GM23338 (cell line): Measurements from ENCODE around the gene MYT1. TPM values are rescaled to one million over a fixed set of nuclear protein-coding genes. Genes with fewer than 3 reads are reported as not detected.

ENCODE experiments used
- ATAC-seq: fragments of 200-7000 bp; cut with Tn5 transposase; 3 replicates; pipeline ENCODE4 v1.9.1; 2020
- DNase-seq: peaks from one replicate; pipeline ENCODE4 v3.0.0-alpha.2; 2015; ENCODE audit warnings: low spot score
- H2AFZ ChIP-seq: fragments of 200-600 bp; sonication (generic); 2 replicates; pipeline ENCODE4 v1.8.0; 2016; ENCODE audit warnings: antibody characterized with exemption, mild to moderate bottlenecking, moderate library complexity
- H3F3A ChIP-seq: fragments of 200-600 bp; sonication (generic); replicated peaks from 2 replicates; pipeline ENCODE4 v1.8.0; 2017; ENCODE audit warnings: antibody characterized with exemption, mixed run types, low read depth
- H3K27ac ChIP-seq: fragments of 200-600 bp; sonication (generic); 2 replicates; pipeline ENCODE4 v1.6.1; 2016; ENCODE audit warnings: low read depth
- H3K27me3 ChIP-seq: fragments of 200-600 bp; sonication (generic); 2 replicates; pipeline ENCODE4 v1.8.0; 2016; ENCODE audit warnings: mild to moderate bottlenecking, mixed run types, moderate library complexity; ENCODE audit not compliant: insufficient read depth
- H3K36me3 ChIP-seq: fragments of 200-600 bp; sonication (generic); 2 replicates; pipeline ENCODE4 v1.8.0; 2016; ENCODE audit warnings: mild to moderate bottlenecking; ENCODE audit not compliant: insufficient read depth
- H3K4me1 ChIP-seq: fragments of 200-600 bp; sonication (generic); 2 replicates; pipeline ENCODE4 v1.8.0; 2016; ENCODE audit warnings: mild to moderate bottlenecking, moderate library complexity; ENCODE audit not compliant: insufficient read depth
- H3K4me2 ChIP-seq: fragments of 200-600 bp; sonication (generic); 2 replicates; pipeline ENCODE4 v1.7.1; 2017; ENCODE audit warnings: mixed run types
- H3K4me3 ChIP-seq: fragments of 200-600 bp; sonication (generic); 2 replicates; pipeline ENCODE4 v1.6.1; 2016; ENCODE audit warnings: mixed run types
- H3K79me2 ChIP-seq: fragments of 200-600 bp; sonication (generic); replicated peaks from 2 replicates; pipeline ENCODE4 v1.8.0; 2017; ENCODE audit warnings: mild to moderate bottlenecking; ENCODE audit not compliant: insufficient read depth
- H3K9me2 ChIP-seq: fragments of 200-600 bp; sonication (generic); 2 replicates; pipeline ENCODE4 v1.8.0; 2017; ENCODE audit not compliant: insufficient read depth
- H4K20me1 ChIP-seq: fragments of 200-600 bp; sonication (generic); replicated peaks from 2 replicates; pipeline ENCODE4 v1.8.0; 2017; ENCODE audit warnings: mild to moderate bottlenecking; ENCODE audit not compliant: insufficient read depth
- H3K27ac Mint-ChIP-seq: 2 replicates; pipeline ENCODE4 v1.8.0; 2020; ENCODE audit warnings: inconsistent platforms, mild to moderate bottlenecking, moderate library complexity, mixed read lengths
- H3K27me3 Mint-ChIP-seq: 3 replicates; pipeline ENCODE4 v1.8.0; 2022; ENCODE audit warnings: low read depth, mild to moderate bottlenecking, moderate library complexity, mixed read lengths, inconsistent platforms; ENCODE audit not compliant: insufficient read depth, poor library complexity
- H3K36me3 Mint-ChIP-seq: 3 replicates; pipeline ENCODE4 v1.8.0; 2021; ENCODE audit warnings: low read depth, mild to moderate bottlenecking, inconsistent platforms, moderate library complexity, mixed read lengths
- H3K4me1 Mint-ChIP-seq: 3 replicates; pipeline ENCODE4 v1.8.0; 2020; ENCODE audit warnings: mild to moderate bottlenecking, inconsistent platforms, mixed read lengths
- H3K4me3 Mint-ChIP-seq: 3 replicates; pipeline ENCODE4 v1.8.0; 2021; ENCODE audit warnings: moderate library complexity, mild to moderate bottlenecking, inconsistent platforms, mixed read lengths
- H3K9me3 Mint-ChIP-seq: 3 replicates; pipeline ENCODE4 v1.8.0; 2020; ENCODE audit warnings: moderate library complexity, mild to moderate bottlenecking, inconsistent platforms, mixed read lengths
- CREB1 ChIP-seq: fragments of 250-450 bp; sonication (Bioruptor Pico); IDR thresholded peaks from 2 replicates; pipeline ENCODE4 v1.5.0; 2020; ENCODE audit warnings: low read depth, mild to moderate bottlenecking, moderate library complexity
- CTCF ChIP-seq, 2 experiments: fragments of 200-600 bp in 1 of 2; sonication (generic) in 1 of 2; conservative IDR thresholded peaks; 2 replicates each; pipeline versions ENCODE4 v1.5.1 to v1.6.1; 2016 to 2017; ENCODE audit warnings: antibody characterized with exemption in 2 of 2, low read depth in 2 of 2, mild to moderate bottlenecking in 2 of 2, moderate library complexity in 1 of 2
- EZH2 ChIP-seq: fragments of 200-600 bp; sonication (generic); IDR thresholded peaks from one replicate; pipeline ENCODE4 v1.8.0; 2017; ENCODE audit warnings: antibody characterized with exemption, mild to moderate bottlenecking, low read depth; ENCODE audit not compliant: unreplicated experiment
- EZH2phosphoT487 ChIP-seq: fragments of 200-600 bp; sonication (generic); IDR thresholded peaks from one replicate; pipeline ENCODE4 v1.8.1; 2018; ENCODE audit warnings: antibody characterized with exemption; ENCODE audit not compliant: unreplicated experiment
- JUNB ChIP-seq: IDR thresholded peaks from one replicate; pipeline ENCODE4 v1.6.1; 2016; ENCODE audit warnings: antibody characterized with exemption; ENCODE audit not compliant: unreplicated experiment
- NANOG ChIP-seq: IDR thresholded peaks from 2 replicates; pipeline ENCODE4 v1.6.1; 2016; ENCODE audit warnings: antibody characterized with exemption, borderline replicate concordance
- POLR2AphosphoS5 ChIP-seq: IDR thresholded peaks from 2 replicates; pipeline ENCODE4 v1.6.1; 2016; ENCODE audit warnings: antibody characterized with exemption, low read depth
- REST ChIP-seq: IDR thresholded peaks from one replicate; pipeline ENCODE4 v1.6.1; 2018; ENCODE audit warnings: antibody characterized with exemption; ENCODE audit not compliant: unreplicated experiment
- STAT1 ChIP-seq: IDR thresholded peaks from one replicate; pipeline ENCODE4 v1.6.1; 2016; ENCODE audit warnings: antibody characterized with exemption; ENCODE audit not compliant: unreplicated experiment
- ZNF114 ChIP-seq: fragments of 250-450 bp; sonication (Bioruptor Pico); IDR thresholded peaks from 2 replicates; pipeline ENCODE4 v1.5.0; 2020; ENCODE audit warnings: mild to moderate bottlenecking, moderate library complexity
- ZNF331 ChIP-seq: fragments of 250-450 bp; sonication (Bioruptor Pico); IDR thresholded peaks from 2 replicates; pipeline ENCODE4 v1.5.0; 2020; ENCODE audit warnings: low read depth, mild to moderate bottlenecking, moderate library complexity
- ZNF462 ChIP-seq: fragments of 250-450 bp; sonication (Bioruptor Pico); IDR thresholded peaks from 2 replicates; pipeline ENCODE4 v1.5.0; 2020; ENCODE audit warnings: mild to moderate bottlenecking, moderate library complexity
- polyA plus RNA-seq: library from polyadenylated mRNA; unstranded; fragments of >200 nt; fragmentation: Nextera tagmentation; extraction: Ambion mirVana; gene quantifications from 2 replicates; pipeline ENCODE4 v1.2.1, GENCODE V29; 2016
- total RNA-seq: library from RNA; depleted of rRNA; stranded (reverse); fragments of >200 nt; shearing (Covaris generic); gene quantifications from 2 replicates; pipeline ENCODE4 v1.2.3, GENCODE V29; 2014
- TF ChIP-seq, protein P1 (sequence below): IDR thresholded peaks from 2 replicates; pipeline ENCODE4 v1.6.1; 2016; ENCODE audit warnings: antibody characterized with exemption

Gene MYT1
- total and polyA plus RNA-seq, 2 experiments from 2014 or later, result 0.83 to 1.6 TPM

DNA sequence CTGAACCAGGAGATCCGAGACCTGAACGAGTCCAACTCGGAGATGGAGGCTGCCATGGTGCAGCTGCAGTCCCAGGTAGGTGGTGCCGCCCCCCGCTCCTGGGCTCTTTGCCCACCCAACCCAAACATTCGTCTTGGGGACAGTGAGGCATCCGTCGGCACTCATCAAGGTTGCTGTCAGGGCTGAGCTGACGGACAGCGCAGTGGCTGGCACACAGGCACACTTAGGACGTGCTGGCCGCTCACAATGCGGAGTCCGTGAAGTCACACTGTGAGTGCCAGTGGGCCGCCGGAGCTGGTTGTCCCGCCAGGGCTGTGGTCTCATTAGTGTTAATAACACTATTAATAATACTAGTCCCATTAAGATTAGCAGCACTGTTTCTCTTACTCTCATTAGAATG is 73.1 kb downstream of the MYT1 start:
- no peak overlapping the region for H3K27ac Mint-ChIP-seq
- Histone ChIP-seq H3K4me1 (no peaks in the 10 kb centered on the region), H3K79me2 (no peaks in the 10 kb centered on the region), H2AFZ (no peak overlapping the region), H3K4me3 (no peak overlapping the region), H3K27me3 (no peaks in the 10 kb centered on the region), H3K9me2 (no peaks in the 10 kb centered on the region), H4K20me1 (no peaks in the 10 kb centered on the region), H3F3A (no peaks in the 10 kb centered on the region), H3K36me3 (no peaks in the 10 kb centered on the region), H3K4me2 (no peak overlapping the region), H3K27ac (no peak overlapping the region)
- DNase-seq, result no peak
- no peaks in the 10 kb centered on the region; the same call in 2 of the 3 replicates for H3K4me1 Mint-ChIP-seq
- TF ChIP-seq POLR2AphosphoS5 (no peak), STAT1 (no peak), ZNF462 (CRISPR knock-in tag) (no peak), NANOG (no peak), REST (no peak), EZH2phosphoT487 (no peak), ZNF114 (CRISPR knock-in tag) (no peak), CTCF (conservative IDR thresholded peaks at IDR 0.05; ENCODE audit: low read depth in 2 of 2) (no peak), CREB1 (CRISPR knock-in tag) (no peak), ZNF331 (CRISPR knock-in tag) (no peak), EZH2 (no peak), JUNB (no peak)
- TF ChIP-seq, protein P1, sequence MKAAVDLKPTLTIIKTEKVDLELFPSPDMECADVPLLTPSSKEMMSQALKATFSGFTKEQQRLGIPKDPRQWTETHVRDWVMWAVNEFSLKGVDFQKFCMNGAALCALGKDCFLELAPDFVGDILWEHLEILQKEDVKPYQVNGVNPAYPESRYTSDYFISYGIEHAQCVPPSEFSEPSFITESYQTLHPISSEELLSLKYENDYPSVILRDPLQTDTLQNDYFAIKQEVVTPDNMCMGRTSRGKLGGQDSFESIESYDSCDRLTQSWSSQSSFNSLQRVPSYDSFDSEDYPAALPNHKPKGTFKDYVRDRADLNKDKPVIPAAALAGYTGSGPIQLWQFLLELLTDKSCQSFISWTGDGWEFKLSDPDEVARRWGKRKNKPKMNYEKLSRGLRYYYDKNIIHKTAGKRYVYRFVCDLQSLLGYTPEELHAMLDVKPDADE, result no peak
- no peak overlapping the region for H3K4me3 Mint-ChIP-seq
- no peak for ATAC-seq
- H3K9me3 Mint-ChIP-seq, result peaks cover 37% of the 10 kb centered on the region
- H3K36me3 Mint-ChIP-seq, result peaks cover 23% of the 10 kb centered on the region
- peaks cover 9% of the 10 kb centered on the region for H3K27me3 Mint-ChIP-seq
